NCI-H748 (cell line): ENCODE data around the gene PCDHA11.
A peak's percentile ranks its signal among the peaks of the same experiment; 100 is the strongest.
"Not testable (repeated sequence)": the region's sequence is repeated elsewhere in the genome, so short reads cannot be mapped to it uniquely, and the experiment has no call there.

Source experiments
- DNase-seq: peaks from one replicate; lab custom pipeline; 2025; ENCODE audit not compliant: unreplicated experiment; lab: John Stamatoyannopoulos, UW

The PCDHA11 gene

DNA sequence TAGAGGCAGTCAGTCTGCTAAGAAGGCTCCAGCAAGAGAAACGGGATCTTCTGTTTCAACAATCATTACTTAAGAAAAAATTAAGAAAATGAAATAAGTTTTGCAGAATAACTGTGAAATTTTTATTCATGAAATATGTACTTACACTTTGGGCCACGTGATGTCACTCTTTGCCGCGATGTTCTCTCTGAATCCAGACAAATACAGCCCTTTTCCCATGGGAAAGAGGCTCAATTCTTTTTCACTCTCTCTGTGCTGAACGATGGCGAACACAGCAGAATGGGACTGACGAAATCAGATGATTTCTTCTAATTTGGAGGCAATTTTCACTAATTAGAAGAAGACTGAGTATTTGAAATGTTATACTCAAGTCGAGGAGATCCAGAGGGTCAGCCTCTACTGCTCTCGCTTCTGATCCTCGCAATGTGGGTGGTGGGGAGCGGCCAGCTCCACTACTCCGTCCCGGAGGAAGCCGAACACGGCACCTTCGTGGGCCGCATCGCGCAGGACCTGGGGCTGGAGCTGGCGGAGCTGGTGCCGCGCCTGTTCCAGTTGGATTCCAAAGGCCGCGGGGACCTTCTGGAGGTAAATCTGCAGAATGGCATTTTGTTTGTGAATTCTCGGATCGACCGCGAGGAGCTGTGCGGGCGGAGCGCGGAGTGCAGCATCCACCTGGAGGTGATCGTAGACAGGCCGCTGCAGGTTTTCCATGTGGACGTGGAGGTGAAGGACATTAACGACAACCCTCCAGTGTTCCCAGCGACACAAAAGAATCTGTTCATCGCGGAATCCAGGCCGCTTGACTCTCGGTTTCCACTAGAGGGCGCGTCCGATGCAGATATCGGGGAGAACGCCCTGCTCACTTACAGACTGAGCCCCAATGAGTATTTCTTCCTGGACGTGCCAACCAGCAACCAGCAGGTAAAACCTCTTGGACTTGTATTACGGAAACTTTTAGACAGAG lies 20.3 kb upstream of the PCDHA11 start, which contains the start of gene PCDHA9:
Gene PCDHA9 (plus strand): TSS at position 244 of the 964 bp plus-strand sequence. CDS start 114 bp downstream, at position 358.
- DNase-seq, result not testable (repeated sequence)

DNA sequence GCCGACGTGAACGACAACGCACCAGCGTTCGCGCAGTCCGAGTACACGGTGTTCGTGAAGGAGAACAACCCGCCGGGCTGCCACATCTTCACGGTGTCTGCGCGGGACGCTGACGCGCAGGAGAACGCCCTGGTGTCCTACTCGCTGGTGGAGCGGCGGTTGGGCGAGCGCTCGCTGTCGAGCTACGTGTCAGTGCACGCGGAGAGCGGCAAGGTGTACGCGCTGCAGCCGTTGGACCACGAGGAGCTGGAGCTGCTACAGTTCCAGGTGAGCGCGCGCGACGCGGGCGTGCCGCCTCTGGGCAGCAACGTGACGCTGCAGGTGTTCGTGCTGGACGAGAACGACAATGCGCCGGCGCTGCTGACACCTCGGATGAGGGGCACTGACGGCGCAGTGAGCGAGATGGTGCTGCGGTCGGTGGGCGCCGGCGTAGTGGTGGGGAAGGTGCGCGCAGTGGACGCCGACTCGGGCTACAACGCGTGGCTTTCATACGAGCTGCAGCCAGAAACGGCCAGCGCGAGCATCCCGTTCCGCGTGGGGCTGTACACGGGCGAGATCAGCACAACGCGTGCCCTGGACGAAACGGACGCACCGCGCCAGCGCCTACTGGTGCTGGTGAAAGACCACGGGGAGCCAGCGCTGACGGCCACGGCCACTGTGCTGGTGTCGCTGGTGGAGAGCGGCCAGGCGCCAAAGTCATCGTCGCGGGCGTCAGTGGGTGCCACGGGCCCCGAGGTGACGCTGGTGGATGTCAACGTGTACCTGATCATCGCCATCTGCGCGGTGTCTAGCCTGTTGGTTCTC lies 18.7 kb upstream of the PCDHA11 start:
- not testable (repeated sequence) for DNase-seq

DNA sequence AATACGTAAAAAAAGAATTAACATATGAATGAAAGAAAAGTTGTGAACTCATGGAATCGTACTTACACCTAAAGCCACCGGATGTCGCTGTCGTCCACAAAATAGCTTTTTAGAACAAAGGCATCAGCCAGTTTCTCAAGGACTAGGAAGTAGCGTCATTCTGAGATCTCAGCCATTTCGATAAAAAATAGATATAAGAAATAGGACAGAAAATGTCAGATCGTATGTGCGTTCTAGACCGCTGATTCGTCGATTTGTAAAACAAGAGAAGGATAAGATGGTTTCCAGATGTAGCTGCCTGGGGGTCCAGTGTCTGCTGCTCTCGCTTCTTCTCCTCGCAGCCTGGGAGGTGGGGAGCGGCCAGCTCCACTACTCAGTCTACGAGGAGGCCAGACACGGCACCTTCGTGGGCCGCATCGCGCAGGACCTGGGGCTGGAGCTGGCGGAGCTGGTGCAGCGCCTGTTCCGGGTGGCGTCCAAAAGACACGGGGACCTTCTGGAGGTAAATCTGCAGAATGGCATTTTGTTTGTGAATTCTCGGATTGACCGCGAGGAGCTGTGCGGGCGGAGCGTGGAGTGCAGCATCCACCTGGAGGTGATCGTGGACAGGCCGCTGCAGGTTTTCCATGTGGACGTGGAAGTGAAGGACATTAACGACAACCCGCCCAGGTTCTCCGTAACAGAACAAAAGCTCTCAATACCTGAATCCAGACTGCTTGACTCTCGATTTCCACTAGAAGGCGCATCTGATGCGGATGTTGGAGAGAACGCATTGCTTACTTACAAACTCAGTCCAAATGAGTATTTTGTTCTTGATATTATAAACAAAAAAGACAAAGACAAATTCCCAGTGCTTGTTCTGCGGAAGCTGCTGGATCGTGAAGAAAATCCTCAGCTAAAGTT lies 12.7 kb upstream of the PCDHA11 start, which contains the start of gene PCDHA10:
Gene PCDHA10 (plus strand): TSS at position 126 of the 903 bp plus-strand sequence. CDS start 152 bp downstream, at position 278.
- peak; percentile 25 for DNase-seq

DNA sequence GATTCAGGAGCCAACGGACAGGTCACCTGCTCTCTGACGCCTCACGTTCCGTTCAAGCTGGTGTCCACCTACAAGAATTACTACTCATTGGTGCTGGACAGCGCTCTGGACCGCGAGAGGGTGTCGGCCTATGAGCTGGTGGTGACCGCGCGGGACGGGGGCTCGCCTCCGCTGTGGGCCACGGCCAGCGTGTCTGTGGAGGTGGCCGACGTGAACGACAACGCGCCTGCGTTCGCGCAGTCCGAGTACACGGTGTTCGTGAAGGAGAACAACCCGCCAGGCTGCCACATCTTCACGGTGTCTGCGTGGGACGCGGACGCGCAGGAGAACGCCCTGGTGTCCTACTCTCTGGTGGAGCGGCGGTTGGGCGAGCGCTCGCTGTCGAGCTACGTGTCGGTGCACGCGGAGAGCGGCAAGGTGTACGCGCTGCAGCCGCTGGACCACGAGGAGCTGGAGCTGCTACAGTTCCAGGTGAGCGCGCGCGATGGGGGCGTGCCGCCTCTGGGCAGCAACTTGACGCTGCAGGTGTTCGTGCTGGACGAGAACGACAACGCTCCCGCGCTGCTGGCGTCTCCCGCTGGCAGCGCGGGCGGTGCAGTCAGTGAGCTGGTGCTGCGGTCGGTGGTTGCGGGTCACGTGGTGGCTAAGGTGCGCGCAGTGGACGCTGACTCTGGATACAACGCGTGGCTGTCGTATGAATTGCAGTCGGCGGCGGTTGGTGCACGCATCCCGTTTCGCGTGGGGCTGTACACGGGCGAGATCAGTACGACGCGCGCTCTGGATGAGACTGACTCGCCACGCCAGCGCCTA lies 11.4 kb upstream of the PCDHA11 start:
- no peak for DNase-seq

DNA sequence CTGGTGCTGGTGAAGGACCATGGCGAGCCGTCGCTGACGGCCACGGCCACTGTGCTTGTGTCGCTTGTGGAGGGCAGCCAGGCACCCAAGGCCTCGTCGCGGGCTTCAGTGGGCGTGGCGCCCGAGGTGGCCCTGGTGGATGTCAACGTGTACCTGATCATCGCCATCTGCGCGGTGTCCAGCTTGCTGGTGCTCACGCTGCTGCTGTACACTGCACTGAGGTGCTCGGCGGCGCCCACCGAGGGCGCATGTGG lies 10.8 kb upstream of the PCDHA11 start:
- no peak for DNase-seq

DNA sequence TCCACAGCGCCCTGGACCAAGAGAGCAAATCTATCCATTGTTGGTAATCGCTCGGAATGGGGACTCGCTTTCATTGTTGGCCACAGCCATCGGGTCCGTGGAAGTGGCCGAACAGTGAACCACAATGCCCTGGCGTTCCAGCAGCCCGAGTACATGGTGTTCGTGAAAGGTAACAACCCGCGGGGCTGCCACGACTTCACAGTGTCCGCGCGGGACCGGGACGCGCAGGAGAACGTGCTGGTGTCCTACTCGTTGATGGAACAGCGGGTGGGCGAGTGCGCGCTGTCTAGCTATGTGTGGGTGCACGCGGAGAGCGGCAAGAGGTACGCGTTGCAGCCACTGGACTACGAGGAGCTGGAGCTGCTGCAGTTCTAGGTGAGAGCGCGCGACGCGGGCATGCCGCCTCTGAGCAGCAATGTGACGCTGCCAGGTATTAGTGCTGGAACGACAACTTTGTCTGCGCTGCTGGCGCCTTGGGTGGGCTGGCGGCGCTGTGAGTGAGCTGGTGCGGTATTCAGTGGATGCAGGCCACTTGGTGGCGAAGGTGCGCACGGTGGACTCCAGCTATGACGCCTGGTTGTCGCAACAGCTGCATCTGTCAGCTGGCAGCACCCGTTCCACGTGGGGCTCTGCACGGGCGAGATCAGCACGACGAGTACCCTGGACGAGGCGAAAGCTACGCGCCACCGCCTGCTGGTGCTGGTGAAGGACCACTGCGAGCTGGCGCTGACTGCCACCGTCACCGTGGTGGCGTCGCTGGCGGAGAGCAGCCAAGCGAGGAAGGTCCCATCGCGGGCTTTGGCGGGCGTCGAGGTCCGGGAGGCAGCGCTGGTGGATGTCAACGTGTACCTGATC lies 6.1 kb upstream of the PCDHA11 start:
- DNase-seq, result no peak

DNA sequence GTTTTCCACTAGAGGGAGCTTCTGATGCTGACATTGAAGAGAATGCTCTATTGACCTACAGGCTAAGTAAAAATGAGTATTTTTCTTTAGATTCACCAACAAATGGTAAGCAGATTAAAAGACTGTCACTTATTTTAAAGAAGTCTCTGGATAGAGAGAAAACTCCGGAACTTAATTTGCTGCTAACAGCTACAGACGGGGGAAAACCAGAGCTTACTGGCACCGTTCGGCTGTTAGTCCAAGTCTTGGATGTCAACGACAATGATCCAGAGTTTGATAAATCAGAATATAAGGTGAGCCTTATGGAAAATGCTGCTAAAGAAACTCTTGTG lies 764 bp downstream of the PCDHA11 start:
- no peak for DNase-seq

DNA sequence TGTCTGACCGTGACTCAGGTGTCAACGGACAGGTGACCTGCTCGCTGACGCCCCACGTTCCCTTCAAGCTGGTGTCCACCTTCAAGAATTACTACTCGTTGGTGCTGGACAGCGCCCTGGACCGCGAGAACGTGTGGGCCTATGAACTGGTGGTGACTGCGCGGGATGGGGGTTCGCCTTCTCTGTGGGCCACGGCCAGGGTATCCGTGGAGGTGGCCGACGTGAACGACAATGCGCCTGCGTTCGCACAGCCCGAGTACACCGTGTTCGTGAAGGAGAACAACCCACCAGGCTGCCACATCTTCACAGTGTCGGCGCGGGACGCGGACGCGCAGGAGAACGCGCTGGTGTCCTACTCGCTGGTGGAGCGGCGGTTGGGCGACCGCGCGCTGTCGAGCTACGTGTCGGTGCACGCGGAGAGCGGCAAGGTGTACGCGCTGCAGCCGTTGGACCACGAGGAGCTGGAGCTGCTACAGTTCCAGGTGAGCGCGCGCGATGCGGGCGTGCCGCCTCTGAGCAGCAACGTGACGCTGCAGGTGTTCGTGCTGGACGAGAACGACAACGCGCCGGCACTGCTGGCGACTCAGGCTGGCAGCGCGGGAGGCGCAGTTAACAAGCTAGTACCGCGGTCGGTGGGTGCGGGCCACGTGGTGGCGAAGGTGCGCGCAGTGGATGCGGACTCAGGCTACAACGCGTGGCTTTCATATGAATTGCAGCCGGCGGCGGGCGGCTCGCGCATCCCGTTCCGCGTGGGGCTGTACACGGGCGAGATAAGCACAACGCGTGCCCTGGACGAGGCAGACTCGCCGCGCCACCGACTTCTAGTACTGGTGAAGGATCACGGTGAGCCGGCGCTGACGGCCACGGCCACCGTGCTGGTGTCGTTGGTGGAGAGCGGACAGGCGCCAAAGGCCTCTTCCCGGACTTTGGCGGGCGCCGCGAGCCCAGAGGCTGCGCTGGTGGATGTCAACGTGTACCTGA lies 1.8 kb downstream of the PCDHA11 start:
- no peak for DNase-seq

DNA sequence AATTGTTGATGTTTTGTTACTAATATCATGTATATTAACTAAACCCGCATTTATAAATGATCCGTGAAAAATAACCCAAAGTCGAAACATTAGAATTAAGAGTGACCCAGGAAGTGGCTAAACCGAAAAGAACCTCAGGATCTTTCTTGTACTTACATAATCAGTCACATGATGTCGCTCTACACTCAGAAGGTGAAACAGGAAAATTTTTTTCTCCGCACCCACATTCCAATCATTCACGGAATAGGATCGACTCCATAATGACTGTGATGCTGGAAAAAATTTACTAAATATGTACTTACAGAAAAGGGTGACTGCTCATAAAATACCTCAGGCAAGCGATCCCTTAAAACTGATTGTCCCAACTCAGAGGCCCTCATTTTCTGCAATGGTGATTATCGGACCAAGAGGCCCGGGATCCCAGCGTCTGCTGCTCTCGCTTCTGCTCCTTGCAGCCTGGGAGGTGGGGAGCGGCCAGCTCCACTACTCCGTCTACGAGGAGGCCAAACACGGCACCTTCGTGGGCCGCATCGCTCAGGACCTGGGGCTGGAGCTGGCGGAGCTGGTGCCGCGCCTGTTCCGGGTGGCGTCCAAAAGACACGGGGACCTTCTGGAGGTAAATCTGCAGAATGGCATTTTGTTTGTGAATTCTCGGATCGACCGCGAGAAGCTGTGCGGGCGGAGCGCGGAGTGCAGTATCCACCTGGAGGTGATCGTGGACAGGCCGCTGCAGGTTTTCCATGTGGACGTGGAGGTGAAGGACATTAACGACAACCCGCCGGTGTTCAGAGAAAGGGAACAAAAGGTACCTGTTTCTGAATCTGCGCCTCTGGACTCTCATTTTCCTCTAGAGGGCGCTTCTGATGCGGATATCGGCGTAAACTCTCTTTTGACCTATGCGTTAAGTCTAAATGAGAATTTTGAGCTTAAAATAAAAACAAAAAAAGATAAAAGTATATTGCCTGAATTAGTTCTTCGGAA lies 6.6 kb downstream of the PCDHA11 start, which contains the start of gene PCDHA12:
Gene PCDHA12 (plus strand): TSS at position 224 of the 981 bp plus-strand sequence. CDS start 165 bp downstream, at position 389.
- no peak for DNase-seq

DNA sequence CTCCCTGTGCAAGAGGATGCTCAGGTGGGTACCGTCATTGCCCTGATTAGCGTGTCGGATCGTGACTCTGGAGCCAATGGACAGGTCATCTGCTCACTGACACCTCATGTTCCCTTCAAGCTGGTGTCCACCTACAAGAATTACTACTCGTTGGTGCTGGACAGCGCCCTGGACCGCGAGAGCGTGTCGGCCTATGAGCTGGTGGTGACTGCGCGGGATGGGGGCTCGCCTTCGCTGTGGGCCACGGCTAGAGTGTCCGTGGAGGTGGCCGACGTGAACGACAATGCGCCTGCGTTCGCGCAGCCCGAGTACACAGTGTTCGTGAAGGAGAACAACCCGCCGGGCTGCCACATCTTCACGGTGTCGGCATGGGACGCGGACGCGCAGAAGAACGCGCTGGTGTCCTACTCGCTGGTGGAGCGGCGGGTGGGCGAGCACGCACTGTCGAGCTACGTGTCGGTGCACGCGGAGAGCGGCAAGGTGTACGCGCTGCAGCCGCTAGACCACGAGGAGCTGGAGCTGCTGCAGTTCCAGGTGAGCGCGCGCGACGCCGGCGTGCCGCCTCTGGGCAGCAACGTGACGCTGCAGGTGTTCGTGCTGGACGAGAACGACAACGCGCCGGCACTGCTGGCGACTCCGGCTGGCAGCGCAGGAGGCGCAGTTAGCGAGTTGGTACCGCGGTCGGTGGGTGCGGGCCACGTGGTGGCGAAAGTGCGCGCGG lies 7.9 kb downstream of the PCDHA11 start:
- not testable (repeated sequence) for DNase-seq

DNA sequence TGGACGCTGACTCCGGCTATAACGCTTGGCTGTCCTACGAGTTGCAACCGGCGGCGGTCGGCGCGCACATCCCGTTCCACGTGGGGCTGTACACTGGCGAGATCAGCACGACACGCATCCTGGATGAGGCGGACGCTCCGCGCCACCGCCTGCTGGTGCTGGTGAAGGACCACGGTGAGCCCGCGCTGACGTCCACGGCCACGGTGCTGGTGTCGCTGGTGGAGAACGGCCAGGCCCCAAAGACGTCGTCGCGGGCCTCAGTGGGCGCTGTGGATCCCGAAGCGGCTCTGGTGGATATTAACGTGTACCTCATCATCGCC lies 8.5 kb downstream of the PCDHA11 start:
- no peak for DNase-seq

DNA sequence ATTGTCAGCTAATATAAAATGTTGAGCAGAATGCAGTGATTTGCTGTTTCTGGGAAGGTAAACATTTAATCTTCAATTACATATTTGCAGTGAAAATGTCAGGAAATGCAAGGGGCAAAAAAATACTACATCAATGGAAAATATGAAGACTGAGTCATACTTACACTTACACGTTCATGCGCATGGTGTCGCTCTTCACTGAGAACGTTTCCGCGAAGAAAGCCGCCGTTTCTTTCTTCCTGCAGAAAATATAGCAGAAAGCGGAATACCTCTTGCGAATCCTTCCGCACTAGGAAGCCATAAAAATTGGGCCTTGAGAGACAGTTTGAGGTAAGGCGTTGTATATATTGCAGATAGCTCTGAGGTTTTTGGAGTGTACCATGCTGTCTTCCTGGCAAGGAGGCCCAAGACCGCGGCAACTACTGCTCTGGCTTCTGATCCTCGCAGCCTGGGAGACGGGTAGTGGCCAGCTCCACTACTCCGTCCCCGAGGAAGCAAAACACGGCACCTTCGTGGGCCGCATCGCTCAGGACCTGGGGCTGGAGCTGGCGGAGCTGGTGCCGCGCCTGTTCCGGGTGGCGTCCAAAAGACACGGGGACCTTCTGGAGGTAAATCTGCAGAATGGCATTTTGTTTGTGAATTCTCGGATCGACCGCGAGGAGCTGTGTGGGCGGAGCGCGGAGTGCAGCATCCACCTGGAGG lies 13.3 kb downstream of the PCDHA11 start, which contains the start of gene PCDHA13:
Gene PCDHA13 (plus strand): TSS at position 236 of the 702 bp plus-strand sequence. CDS start 145 bp downstream, at position 381.
- peak; percentile 93 for DNase-seq

DNA sequence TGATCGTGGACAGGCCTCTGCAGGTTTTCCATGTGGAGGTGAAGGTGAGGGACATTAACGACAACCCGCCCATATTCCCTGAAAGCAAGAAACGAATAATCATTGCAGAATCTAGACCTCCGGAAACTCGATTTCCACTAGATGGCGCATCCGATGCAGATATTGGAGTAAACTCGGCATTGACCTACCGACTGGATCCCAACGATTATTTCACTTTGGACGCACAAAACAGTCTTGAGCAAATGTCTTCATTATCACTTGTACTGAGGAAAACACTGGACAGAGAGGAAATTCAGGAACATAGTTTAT lies 13.8 kb downstream of the PCDHA11 start:
- DNase-seq, result peak; percentile 92

DNA sequence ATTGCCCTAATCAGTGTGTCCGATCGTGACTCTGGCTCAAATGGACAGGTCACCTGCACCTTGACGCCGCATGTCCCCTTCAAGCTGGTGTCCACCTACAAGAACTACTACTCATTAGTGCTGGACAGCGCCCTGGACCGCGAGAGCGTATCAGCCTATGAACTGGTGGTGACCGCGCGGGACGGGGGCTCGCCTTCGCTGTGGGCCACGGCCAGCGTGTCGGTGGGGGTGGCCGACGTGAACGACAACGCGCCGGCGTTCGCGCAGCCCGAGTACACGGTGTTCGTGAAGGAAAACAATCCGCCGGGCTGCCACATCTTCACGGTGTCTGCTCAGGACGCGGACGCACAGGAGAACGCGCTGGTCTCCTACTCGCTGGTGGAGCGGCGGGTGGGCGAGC lies 14.6 kb downstream of the PCDHA11 start:
- DNase-seq, result no peak

DNA sequence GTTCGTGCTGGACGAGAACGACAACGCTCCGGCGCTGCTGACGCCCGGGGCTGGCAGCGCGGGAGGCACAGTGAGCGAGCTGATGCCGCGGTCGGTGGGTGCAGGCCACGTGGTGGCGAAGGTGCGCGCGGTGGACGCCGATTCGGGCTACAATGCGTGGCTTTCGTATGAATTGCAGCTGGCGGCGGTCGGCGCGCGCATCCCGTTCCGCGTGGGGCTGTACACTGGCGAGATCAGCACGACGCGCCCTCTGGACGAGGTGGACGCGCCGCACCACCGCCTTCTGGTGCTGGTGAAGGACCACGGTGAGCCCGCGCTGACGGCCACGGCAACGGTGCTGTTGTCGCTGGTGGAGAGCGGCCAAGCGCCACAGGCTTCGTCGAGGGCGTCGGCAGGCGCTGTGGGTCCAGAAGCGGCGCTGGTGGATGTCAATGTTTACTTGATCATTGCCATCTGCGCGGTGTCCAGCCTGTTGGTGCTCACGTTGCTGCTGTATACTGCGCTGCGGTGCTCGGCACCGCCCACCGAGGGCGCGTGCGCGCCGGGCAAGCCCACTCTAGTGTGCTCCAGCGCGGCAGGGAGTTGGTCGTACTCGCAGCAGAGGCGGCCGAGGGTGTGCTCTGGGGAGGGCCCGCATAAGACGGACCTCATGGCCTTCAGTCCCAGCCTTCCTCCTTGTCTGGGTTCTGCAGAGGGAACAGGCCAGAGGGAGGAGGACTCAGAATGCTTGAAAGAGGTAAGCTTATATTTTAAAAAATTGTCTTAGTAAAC lies 15.4 kb downstream of the PCDHA11 start:
- no peak for DNase-seq
